HG03175 (cell line): ENCODE data around the gene FAM169A.
A peak's percentile ranks its signal among the peaks of the same experiment; 100 is the strongest.
"Not testable (repeated sequence)": the region's sequence is repeated elsewhere in the genome, so short reads cannot be mapped to it uniquely, and the experiment has no call there.

Source experiments
- ATAC-seq: cut with Tn5 transposase; IDR thresholded peaks from one replicate; pipeline ENCODE4 v1.9.1; 2021; ENCODE audit warnings: mild to moderate bottlenecking, moderate library complexity; ENCODE audit not compliant: unreplicated experiment

FAM169A gene

GRCh38 chr5:74801941-74802340 is 64.2 kb downstream of the FAM169A start:
- no peak for ATAC-seq

- ATAC-seq, result no peak
These were observed 65.0 kb downstream of the FAM169A start for GRCh38 chr5:74801197-74801596.

GRCh38 chr5:74798977-74799911 is 66.9 kb downstream of the FAM169A start:
- ATAC-seq, result no peak

GRCh38 chr5:74791669-74792068 is 74.5 kb downstream of the FAM169A start:
- ATAC-seq, result not testable (repeated sequence)

GRCh38 chr5:74787424-74787823 is 78.8 kb downstream of the FAM169A start:
- ATAC-seq, result no peak

GRCh38 chr5:74786851-74787250 is 79.3 kb downstream of the FAM169A start:
- ATAC-seq, result no peak

GRCh38 chr5:74778609-74779008 is 87.6 kb downstream of the FAM169A start:
- no peak for ATAC-seq

GRCh38 chr5:74772359-74772758 is 93.8 kb downstream of the FAM169A start:
- no peak for ATAC-seq

GRCh38 chr5:74767579-74767913 is 98.6 kb downstream of the FAM169A start:
- no peak for ATAC-seq

GRCh38 chr5:74766849-74767578 is 99.2 kb downstream of the FAM169A start, which contains the start of the genes GFM2 and NSA2:
GFM2 (minus strand) TSS chr5:74767117; CDS start chr5:74763742, 3,375 bp downstream.
NSA2 (plus strand) TSS chr5:74767249; CDS start chr5:74767361, 112 bp downstream.
- ATAC-seq, result peak; percentile 86

- ATAC-seq, result peak; percentile 45
These were observed 99.8 kb downstream of the FAM169A start for GRCh38 chr5:74766418-74766848.

- ATAC-seq, result no peak
These were observed 100.3 kb downstream of the FAM169A start for GRCh38 chr5:74765929-74766328.

- ATAC-seq, result no peak
These were observed 101.0 kb downstream of the FAM169A start for GRCh38 chr5:74765201-74765600.

- ATAC-seq, result no peak
These were observed 102.7 kb downstream of the FAM169A start for GRCh38 chr5:74763504-74763903.

GRCh38 chr5:74762599-74762998 is 103.6 kb downstream of the FAM169A start:
- ATAC-seq, result no peak

GRCh38 chr5:74761241-74761640 is 104.9 kb downstream of the FAM169A start:
- ATAC-seq, result no peak

- ATAC-seq, result not testable (repeated sequence)
These were observed 117.4 kb downstream of the FAM169A start for GRCh38 chr5:74748742-74749141.

- ATAC-seq, result no peak
These were observed 127.8 kb downstream of the FAM169A start for GRCh38 chr5:74738406-74738805.

GRCh38 chr5:74736759-74737158 is 129.4 kb downstream of the FAM169A start:
- no peak for ATAC-seq
